GM18505 (cell line): Measurements from ENCODE around the gene THOP1.

Source experiments
- ATAC-seq: cut with Tn5 transposase; IDR thresholded peaks from one replicate; pipeline ENCODE4 v1.9.1; 2021; ENCODE audit not compliant: unreplicated experiment
- POLR2A ChIP-seq: IDR thresholded peaks from 4 replicates; pipeline ENCODE4 v1.6.1; 2011; ENCODE audit warnings: borderline replicate concordance; ENCODE audit not compliant: insufficient read depth, insufficient read length; ENCODE audit errors: extremely low read depth

The THOP1 gene

DNA sequence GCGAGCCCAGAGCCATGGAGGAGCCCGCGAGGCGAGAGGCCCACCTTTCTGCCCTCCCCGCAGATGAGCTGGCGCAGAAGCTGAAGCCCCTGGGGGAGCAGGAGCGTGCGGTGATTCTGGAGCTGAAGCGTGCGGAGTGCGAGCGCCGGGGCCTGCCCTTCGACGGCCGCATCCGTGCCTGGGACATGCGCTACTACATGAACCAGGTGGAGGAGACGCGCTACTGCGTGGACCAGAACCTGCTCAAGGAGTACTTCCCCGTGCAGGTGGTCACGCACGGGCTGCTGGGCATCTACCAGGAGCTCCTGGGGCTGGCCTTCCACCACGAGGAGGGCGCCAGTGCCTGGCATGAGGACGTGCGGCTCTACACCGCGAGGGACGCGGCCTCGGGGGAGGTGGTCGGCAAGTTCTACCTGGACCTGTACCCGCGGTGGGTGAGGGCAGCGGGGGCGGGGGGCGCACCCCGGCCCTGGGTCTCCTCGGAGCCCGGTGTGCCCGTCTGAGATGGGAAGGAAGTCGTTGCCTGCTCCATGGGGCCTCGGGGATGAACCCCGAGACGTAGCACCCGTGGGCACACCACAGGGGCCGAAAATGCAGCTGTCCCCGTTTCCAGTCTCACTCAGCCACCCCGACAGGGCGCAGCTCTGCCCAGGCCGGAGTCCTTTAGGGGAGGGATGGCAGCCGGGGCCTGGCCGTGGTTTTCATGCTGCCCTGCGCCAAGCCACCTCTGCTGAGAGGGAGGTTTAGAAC lies 22.3 kb downstream of the THOP1 start:
- no peak for ATAC-seq
- TF ChIP-seq POLR2A: no peak

DNA sequence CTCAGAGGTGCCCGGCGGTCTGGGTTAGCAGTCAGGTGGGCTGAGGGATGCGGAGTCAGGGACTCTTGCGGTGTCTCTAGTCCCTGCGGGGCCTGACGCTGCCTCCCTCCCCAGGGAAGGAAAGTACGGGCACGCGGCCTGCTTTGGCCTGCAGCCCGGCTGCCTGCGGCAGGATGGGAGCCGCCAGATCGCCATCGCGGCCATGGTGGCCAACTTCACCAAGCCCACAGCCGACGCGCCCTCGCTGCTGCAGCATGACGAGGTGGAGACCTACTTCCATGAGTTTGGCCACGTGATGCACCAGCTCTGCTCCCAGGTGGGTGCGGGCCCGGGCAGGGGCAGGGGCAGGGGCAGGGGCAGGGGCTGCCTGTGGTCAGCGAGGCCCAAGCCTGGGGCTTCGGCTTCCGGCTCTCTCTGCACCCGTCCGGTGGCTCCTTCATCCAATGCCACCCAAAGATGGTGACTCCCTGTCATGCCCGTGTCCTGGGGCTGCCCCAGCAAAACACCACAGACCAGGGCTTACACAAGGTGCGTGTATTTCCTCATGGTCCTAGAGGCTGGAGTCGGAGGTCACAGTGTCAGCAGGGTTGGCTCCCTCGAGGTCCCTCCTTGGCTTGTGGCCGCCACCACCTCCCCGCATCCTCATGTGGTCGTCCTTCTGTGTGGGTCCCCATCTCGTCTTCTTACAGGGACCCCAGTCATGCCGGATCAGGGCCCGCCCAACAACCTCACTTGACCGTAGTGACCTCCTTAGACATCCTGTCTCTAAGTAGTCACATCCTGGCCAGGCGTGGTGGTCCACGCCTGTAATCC lies 23.0 kb downstream of the THOP1 start:
- no peak for ATAC-seq
- TF ChIP-seq POLR2A: no peak

DNA sequence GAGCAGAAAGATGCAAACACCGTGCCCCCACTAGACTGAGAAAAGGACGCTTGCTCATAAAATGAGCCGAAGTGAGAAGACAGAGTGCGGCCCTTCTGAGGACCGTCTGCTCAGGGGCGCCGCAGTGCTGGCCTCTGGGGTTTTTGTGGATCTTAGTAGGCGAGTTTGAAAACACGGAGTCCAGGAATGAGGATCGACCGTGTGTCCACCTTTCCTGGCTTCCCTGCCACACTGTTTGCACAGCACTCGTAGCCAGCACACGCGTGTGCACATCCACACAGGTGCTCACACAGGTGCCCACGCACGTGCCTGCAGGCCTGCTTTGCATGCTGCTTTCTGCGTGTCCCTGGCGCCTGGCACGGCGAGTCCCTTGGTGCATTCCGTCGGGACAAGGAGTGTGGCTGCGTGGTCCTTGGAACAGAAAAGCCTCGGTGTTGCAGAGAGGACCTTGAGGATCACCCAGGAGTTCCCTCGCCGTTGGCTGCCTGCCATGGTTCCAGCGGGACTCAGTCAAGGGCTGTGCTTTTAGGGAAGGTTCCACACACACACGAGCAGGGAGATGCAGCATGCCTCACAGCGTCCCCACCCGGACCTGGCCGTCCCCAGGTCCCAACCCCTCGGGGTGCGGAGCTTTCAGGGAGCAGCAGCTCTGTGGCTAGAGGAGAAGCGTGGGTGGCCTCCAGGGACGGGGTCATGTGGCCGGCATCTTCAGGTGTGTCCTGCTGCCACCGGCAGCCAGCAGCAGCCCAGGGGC lies 24.3 kb downstream of the THOP1 start:
- peak; percentile 0 for TF ChIP-seq POLR2A
- ATAC-seq: no peak

DNA sequence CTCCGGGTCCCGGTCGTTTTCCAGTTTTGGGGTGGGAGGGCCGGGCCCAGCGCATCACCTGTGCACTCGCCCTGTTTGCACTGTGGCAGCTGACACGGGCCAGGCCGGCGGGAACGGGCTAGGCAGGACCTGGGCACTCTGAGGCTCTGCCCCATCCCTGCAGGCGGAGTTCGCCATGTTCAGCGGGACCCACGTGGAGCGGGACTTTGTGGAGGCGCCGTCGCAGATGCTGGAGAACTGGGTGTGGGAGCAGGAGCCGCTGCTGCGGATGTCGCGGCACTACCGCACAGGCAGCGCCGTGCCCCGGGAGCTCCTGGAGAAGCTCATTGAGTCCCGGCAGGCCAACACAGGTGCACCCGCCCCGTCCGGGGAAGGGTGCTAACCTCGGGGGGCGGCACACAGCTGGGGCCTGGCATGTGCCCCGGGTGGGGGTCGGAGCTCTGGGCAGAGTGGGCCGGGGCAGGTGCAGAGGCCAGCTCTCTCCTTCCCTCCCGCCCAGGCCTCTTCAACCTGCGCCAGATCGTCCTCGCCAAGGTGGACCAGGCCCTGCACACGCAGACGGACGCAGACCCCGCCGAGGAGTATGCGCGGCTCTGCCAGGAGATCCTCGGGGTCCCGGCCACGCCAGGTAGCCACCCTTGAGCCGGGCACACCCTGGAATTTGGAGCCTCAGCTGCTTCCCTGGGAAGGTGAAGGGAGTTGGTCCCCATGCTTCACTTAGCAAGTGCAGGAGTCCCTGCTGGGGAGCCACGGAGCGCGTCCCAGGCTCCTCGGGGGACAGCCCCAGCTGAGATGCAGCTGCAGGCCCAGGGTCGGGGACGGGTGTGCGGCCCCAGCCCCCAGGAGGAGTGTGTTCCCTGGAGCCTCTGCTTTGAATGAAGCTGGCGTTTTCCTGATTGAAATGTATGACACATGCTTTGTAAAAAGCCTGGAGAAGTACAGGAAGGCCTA lies 25.1 kb downstream of the THOP1 start:
- no peak for TF ChIP-seq POLR2A
- ATAC-seq: no peak

DNA sequence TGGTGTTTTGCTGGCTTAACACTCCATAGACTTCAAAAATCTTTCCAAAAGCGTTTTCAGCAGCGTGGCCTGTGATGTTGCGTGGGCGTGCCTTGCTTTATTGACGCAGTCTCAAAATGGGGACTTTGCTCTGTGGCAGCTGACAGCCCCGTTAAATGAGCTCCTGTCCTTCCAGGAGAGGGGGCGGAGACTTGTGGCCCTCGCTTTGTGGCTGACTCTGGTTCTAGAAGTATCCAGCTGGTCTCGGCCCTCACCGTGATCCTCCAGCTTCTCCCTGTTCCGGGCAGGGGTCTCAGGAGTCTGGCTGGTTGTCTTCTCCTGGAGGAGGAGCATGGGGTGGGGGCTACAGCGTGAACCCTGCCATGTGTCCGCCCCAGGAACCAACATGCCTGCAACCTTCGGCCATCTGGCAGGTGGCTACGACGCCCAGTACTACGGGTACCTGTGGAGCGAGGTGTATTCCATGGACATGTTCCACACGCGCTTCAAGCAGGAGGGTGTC lies 26.0 kb downstream of the THOP1 start:
- ATAC-seq: no peak
- no peak for TF ChIP-seq POLR2A

DNA sequence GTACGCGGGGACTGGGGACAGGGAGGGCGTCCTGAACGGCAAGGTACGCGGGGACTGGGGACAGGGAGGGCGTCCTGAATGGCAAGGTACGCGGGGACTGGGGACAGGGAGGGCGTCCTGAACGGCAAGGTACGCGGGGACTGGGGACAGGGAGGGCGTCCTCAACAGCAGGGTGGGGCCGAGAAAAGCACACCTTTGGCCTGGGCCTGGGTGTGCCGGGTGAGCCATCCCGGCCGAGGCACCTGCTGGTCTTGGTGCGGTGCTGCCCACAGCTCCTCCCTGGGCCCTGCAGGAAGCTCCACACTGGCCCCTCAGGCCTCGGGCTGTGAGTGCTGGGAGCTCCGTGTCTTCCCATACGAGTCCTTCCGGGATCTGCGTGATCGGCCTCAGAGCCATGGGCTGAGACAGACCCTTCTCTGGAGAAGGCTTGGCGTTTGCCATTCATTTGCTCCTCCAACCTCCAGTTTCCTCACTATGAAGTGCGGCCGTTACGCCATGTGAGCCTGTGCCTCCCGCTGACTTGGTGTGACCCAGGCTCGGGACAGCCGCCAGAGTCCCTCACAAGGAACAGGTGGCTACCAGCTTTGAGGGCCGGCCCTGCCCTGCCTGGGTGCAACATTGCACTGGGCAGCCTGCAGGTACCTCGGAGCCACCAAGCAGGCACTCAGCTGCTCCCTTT lies 26.6 kb downstream of the THOP1 start:
- no peak for ATAC-seq
- TF ChIP-seq POLR2A: no peak

DNA sequence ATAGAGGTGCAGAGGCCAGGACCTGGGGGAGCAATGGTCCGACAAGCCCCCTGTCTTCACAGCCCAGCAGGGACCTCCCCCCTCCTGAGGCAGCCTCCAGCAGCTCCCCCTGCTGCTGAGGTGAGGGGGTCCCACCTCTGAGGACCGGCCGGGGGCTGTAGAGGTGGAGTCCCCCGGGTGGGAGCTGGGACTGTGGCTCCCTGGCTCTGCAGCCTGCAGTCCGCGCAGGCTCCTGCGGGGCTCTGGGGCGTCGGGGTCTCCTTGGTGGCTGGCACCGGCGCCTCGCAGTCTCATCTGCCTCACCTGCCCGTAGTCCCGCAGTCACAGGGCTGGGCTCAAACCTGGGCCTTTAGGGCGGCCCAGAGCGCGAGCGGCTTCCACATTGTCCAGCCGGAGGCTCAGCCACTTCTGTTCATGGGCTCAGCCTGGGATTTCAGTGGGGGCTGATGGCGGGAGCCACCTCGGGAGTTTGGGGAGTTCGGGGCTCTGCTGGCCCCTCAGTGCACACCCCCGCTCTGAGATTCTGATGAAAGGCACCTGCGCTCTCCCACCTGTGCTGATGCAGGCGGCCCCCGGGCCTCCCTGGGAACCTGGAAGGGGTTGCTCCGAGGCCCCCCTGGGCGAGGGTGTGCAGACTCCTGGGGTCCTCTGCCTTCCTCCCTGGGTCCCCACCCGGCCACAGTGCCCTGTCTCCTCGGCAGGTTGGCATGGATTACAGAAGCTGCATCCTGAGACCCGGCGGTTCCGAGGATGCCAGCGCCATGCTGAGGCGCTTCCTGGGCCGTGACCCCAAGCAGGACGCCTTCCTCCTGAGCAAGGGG lies 27.3 kb downstream of the THOP1 start:
- TF ChIP-seq POLR2A: no peak
- ATAC-seq: no peak

DNA sequence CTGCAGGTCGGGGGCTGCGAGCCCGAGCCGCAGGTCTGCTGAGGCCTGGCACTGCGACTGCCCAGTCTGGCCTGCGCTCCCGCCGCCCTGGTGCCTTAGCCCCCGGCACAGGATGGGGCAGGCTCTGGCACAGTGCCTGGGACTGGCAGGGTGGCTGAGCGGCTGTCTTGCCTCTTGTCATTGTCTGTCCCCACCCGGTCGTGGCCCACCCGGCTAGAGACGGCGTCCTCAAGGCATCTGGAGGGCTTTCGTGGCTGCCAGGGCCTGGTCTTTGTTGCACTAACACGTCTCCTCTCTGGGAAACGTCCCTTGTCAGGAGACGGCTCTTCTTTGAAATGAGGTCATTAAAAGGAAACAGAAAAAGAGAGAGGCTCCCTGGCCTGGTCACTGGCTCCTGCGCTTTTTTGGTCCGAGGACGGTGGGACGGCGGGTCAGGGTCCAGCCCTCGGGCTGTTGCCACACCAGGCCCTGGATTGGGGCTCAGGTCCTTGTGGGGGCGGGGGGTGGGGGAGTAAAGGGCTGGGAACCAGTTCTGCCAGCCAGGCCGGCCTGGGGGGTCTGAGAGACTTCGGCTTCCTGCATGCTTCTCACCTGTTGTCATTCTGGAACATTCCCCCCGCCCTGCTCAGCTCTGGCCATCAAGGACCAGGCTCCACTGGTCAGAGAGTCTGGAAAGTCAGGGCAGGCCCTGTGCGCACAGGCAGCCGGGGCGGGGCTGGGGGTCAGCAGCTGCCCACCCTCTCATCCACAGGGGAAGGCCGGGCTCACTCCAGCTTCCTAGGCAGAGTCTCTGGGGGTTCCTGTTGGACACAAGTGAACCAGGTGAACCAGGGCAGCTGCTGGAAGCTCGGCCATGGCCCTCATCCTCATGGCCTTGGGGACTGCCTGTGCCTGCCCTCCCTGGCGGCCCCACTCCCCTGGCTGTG lies 28.2 kb downstream of the THOP1 start:
- ATAC-seq: no peak
- TF ChIP-seq POLR2A: no peak

DNA sequence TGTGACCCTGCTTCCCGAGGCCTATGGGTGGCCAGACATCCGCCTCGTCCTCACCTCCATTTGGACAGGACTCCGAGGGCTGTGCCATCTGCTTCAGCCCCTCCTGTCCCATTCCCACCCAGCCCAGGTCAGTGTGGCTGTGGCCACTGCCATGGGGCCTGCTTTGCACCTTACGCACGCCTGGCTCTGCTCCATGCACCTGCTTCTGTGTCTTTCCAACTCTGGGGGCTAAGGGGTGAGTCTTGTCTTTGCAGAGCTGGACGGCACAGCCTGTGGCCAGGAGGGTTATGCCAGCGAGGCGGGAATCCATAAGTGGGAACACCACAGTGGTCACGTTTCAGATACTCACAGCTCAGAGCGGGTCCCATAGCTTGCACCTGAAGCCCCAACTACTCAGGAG lies 29.1 kb downstream of the THOP1 start:
- TF ChIP-seq POLR2A: no peak
- no peak for ATAC-seq

DNA sequence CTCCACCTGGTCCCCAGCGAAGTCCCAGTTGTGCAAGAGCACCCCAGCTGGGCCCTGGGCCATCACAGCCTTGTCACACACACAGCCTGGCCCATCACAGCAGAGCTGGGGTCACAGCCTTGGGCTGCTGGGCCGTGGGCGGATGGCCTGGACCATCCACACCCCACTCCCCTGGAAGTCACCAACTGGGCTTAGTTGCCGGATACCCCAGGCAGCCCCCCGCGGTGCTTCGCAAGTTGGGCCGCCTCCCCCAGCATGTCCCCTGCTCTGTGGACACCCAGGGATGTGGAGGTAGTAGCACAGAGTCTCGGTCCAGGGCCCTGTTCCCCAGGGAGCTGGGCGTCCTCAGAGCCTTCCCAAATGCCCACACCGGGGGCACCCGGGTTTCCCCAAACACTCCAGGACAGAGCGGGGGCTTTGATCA lies 29.9 kb downstream of the THOP1 start:
- no peak for ATAC-seq
- TF ChIP-seq POLR2A: no peak
